Stimulated activated CD4-positive, alpha-beta T cell treated with anti-CD3 and anti-CD28 coated beads, Interleukin-12 subunit alpha, Interleukin-12 subunit beta, amount 100 ng/mL, for 4 hours (primary cell): ENCODE results near the gene CNTLN.

Experiments
- DNase-seq: peaks from one replicate; pipeline ENCODE4 v3.0.0-alpha.2; 2020

CNTLN gene, protein sequence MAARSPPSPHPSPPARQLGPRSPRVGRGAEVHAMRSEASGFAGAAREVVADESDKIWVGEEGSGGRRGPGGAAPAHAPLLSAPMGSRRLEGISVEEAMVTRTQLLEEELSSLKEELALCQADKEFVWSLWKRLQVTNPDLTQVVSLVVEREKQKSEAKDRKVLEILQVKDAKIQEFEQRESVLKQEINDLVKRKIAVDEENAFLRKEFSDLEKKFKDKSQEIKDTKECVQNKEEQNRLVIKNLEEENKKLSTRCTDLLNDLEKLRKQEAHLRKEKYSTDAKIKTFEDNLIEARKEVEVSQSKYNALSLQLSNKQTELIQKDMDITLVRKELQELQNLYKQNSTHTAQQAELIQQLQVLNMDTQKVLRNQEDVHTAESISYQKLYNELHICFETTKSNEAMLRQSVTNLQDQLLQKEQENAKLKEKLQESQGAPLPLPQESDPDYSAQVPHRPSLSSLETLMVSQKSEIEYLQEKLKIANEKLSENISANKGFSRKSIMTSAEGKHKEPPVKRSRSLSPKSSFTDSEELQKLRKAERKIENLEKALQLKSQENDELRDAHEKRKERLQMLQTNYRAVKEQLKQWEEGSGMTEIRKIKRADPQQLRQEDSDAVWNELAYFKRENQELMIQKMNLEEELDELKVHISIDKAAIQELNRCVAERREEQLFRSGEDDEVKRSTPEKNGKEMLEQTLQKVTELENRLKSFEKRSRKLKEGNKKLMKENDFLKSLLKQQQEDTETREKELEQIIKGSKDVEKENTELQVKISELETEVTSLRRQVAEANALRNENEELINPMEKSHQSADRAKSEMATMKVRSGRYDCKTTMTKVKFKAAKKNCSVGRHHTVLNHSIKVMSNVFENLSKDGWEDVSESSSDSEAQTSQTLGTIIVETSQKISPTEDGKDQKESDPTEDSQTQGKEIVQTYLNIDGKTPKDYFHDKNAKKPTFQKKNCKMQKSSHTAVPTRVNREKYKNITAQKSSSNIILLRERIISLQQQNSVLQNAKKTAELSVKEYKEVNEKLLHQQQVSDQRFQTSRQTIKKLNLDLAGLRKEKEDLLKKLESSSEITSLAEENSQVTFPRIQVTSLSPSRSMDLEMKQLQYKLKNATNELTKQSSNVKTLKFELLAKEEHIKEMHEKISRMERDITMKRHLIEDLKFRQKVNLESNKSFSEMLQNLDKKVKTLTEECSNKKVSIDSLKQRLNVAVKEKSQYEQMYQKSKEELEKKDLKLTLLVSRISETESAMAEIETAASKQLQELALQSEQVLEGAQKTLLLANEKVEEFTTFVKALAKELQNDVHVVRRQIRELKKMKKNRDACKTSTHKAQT (N-terminal part only)

DNA sequence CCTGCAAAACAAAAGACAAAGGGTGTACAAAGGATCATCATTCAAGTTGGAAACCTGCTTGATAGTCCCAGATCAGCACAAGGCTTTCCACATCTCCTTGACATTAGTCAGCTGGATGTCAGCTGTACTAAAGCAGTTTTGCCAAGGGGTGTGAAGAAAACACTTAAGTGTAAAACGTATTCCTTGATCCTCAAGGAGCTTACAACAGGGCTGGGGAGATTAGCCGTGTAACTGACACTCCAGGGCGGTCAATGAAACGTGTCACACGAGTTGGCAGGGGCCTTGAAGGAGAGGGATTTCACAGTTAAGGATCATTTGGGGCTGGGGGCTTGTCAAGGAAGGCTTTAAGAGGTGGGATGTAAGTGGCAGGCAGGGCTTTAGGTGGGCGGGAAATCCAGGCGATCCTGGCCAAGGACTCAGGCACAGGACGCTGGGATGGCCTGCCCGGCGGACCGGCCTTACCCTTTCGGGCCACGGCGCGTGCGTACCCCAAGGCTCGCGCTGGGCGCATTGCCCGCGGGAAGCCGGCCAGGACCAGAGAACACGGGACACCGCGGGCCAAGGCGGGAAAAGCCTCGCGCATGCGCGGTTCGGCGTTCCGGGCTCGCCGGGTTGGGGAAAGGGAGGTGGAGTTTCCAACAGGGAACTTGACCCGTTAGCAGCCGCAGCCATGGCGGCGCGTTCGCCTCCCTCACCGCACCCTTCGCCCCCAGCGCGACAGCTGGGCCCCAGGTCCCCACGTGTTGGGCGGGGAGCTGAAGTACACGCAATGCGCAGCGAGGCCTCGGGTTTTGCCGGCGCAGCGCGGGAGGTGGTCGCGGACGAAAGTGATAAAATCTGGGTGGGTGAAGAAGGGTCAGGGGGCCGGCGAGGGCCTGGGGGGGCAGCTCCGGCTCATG lies at the start of gene CNTLN:
Gene CNTLN (plus strand): TSS at position 645 of the 899 bp plus-strand sequence. CDS start 26 bp downstream, at position 671.
- peak; percentile 67 for DNase-seq

DNA sequence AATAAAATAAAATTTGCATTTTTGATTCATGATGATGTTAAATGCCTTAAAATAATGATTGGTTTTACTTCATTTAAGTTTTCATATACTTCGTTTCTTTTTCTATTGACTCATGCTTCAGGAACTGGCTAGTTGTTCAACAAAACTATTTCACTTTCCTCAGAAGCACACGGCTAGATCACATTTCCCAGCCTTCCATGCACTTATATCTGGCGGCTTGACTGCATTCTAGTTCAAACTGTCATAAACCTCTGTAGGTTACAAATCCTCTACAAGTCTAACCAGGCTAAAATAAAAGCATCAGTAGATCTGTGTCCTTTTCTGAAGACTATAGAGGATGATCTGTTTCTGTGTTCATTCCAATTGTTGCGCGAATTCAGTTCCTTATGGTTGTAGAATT lies 46.3 kb upstream of the CNTLN start:
- no peak for DNase-seq

DNA sequence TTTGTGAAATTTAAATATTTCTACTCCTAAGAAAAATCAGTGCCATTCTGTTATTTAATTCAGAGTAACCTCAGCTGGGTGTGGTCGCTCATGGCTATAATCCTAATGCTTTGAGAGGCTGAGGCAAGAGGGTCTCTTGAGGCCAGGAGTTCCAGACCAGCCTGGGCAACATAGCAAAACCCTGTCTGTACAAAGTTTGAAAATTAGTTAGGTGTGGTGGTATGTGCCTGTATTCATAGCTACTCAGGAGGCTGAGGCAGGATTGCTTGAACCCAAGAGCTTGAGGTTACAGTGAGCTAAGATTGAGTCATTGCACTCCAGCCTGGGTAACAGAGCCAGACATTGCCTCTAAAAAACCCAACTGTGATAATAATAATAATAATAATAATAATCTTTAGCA lies 44.8 kb upstream of the CNTLN start:
- DNase-seq: no peak

DNA sequence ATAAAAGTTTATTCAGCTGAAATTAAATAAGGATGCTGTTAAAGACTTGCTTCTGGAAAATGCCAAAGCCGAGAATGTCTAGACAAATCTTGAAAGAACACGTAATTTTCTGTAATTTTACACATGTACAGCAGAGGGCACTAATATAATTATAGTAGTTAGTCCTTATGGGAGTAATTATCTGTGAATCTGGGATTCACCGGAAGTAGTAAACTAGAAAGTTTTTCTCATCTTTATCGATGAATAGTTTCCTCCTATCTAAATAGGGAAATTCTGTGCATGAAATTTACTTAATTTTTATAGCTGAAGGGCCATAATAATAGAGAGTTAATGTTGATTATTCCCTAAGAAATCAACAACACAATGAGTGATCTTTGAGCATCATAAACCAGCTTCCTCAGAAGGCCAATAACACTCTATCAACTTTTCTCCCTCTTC lies 18.4 kb upstream of the CNTLN start:
- DNase-seq: no peak

DNA sequence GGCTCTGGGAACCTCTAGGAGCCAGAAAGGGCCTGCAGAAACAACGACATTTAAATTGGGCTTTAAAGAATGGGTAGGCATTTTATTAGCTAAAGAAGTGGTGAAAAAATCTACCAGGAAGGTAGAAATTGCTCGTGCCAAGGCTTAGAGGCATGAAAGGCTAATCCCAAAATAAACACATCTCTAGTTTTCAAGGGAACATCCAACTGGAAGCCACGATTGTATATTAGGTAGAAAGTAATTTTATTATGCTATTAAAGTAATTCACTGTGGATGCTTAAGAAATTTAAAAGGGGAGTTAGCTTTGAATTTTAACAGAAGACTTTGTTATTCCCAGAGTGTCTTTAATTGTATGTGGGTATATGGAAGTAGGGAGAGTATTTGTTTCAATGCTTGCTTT lies 17.5 kb upstream of the CNTLN start:
- DNase-seq: no peak

DNA sequence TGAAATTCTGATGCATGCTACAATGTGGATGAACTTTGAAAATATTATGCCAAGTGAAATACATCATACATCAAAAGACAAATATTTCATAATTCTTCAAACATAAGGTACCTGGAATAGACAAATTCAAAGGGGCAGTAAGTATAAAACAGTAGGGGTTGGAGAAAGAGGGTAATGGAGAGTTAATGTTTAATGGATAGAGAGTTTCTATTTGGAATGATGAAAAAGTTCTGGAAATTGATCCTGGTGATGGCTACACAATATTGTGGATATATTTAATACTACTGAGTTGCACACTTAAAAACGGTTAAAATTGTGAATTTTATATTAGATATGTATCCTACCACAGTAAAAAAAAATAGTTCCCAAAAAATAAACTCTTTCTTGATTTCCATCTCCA lies 14.6 kb upstream of the CNTLN start:
- DNase-seq: no peak

DNA sequence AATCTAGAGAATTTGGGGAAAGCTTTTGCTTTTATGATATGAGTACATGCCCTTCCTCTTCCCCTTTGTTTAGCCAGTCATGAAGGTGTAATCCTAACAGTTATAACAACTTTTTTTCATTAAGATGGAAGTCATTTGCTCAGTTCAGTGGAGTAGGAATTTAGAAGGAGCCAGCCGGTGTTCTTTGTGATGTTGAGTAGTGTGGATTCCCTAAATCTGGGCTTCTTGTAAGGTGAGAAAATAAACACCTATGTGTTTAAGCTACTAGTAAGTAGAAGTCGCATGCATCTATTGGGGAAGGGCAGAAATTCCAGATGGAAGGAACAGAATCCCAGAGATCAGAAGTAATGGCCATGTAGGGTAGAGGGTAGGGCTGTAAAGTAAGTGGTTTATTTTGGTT lies 13.6 kb upstream of the CNTLN start:
- DNase-seq: no peak

DNA sequence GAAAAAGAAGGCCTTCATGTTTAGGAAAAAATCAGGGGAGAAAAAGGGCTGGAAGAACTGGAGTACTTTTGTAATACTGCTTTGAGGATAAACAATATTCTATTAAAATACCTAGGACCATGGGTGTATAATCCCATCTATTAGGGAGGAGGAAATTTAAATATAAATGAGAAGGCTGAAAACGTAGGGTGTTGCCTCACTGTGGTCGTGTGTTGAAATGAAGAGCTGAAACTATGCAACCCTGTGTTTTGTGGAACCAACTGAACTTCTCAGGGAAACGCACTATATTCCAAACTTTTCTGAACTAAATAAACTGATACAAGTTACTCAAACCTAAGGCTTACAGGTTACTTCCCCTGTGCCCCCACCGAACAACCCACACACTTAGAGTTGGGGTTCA lies 4.5 kb upstream of the CNTLN start:
- DNase-seq: no peak

DNA sequence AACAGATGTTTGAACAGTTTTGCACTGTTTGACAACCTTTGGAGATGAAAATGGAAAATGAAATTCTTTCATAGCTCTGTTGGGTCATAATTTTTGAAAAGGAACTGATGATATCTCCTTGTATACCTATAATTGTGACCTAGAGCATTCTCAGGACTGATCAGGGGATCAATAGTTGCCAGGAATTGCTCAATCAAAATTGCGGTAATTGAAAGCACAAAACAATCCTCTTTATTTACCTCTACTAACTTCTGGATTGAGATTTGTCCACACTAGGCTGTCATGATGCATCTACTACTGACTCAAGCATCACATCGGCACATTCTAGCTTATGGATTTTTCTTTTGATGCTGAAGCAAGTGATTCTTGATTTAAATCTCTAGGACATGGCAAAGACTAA lies 4.1 kb upstream of the CNTLN start:
- DNase-seq: no peak

DNA sequence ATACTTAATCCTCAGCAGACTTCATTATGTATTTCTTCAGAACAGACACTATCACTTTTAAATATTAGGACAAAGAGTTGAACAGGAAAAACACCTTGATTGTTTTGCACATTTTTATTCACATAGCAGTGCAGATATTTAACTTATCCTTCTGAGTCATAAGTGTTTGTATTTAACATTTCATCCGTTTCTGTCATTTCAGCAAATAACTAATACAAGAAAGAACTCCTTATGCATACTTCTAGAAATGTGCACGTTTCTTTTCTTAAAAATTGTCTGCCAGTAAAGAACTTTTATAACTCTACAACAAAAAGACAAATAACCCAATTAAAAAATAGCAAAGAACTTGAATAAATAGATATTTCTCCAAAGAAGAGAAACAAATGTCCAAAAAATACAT lies 3.3 kb upstream of the CNTLN start:
- no peak for DNase-seq

DNA sequence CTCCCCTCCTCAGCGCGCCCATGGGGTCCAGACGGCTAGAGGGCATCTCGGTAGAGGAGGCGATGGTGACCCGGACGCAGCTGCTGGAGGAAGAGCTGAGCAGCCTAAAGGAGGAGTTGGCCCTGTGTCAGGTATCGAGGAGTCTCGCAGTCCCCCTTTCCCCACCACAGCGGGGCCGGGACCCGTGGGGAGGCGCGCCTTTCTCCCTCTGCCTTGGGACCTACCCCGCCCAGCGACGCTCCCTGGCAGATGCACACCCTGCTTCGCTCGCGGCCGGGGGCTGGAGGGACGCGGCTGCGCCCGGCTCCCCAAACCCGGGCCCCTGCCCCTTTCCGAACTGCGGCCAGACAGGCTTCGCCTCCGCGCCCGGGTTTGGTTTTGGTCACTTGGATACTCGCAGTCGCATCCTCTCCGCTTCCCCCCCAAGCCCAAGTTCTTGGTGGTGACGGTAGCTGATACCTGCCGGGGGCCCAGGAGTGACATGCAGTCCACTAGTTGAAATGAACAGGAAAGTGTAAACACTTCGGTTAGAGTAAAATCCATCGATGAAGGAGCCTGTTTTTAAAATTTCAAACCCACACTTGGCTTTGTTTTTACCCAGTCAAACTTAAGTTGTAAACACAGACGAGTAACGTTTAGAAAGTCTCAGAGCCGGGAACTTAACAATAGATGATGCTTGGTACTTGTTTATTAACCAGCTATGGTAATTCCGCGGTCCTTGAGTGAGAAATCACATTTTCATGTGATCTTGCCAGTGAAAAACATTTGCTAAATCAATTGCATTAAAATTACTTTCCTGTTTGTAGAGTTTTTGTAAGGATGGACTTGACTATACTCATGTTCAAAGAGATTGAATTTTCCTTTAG lies 688 bp downstream of the CNTLN start:
- peak; percentile 10 for DNase-seq

DNA sequence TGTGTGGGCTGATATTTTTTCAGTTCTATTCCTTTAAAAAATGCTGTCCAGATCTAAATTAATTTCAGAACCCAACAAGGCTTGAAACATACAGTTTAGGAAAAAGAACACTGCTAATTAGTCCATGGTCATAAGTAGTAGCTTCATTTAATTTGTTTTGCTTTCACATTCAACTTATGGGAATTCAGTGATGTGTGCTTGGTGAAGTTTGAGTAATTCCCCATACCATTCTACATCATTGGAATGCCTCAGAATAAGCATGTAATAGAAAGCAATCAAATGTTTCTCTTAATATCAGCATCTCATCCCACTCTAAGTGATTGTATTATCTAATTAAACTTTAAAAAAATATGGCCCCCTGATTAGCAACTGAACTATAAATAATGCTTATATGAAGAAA lies 2.7 kb downstream of the CNTLN start:
- no peak for DNase-seq

DNA sequence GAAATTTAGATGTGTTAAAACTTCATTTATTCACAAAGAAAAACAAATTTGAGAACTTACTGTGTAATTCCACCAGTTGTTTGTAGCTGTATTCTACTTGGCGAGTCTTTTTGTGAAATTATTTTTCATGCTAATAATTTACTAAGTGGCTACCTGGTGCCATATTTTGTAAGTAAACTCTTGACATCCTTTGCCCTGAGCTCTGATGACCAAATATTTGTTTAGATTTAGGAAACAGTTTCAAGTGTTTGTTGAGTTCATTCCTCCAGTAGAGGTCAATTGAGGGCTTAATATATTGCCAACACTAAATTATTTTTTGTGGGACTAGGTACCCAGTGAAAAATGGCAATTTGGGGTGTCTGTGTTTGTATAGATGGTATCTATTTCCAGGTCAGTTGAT lies 3.7 kb downstream of the CNTLN start:
- no peak for DNase-seq

DNA sequence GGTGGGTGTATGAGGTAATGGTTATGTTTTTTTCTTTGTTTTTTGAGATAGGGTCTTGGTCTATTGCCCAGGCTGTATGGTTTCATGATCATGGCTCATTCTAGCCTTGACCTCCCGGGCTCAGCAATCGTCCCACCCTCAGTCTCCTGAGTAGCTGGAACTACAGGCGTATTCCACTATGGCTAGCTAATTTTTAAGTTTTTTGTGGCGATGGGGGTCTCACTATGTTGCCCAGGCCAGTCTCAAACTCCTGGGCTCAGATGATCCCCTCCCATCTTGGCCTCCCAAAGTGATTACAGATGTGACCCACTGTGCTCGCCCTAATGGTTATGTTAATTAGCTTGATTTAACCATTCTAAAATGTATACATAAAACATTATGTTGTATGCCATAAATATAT lies 5.6 kb downstream of the CNTLN start:
- no peak for DNase-seq

DNA sequence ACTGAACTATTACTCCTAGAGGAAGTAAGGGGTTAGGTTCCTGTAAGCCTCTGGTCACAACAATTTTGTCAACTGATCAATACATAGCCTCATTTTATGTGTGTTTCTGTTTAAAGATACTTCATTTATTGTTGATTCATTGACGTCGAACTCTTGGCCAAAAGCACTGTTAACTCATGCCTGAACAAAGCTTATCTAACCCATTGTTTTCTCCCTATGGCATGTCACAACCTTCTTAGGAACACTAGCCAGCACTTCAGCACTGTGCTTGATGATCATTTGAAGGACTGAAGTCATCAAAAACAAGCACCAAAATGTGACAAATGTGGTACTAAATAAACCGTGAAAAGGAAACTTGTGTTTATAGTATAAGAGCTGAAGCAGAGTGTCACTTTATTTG lies 13.5 kb downstream of the CNTLN start:
- DNase-seq: no peak

DNA sequence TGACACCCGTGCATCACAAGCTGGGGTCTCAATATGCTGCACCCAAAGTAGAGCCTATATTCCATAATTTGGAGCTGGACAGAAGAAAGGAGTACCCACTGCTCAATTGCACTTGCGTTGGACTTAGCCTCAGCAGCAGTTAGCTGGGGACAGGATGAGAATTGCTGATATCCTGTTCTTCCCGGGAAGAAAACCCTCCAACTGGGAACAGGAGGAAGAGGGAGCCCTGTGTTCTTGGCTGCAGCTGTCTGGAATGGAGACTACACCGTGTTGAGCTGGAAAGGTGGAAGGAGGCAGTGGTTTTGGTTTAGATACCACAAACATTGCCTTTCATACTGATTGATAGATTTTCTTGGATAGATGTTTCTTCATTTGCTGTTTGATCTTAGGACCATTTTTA lies 24.6 kb downstream of the CNTLN start:
- no peak for DNase-seq

DNA sequence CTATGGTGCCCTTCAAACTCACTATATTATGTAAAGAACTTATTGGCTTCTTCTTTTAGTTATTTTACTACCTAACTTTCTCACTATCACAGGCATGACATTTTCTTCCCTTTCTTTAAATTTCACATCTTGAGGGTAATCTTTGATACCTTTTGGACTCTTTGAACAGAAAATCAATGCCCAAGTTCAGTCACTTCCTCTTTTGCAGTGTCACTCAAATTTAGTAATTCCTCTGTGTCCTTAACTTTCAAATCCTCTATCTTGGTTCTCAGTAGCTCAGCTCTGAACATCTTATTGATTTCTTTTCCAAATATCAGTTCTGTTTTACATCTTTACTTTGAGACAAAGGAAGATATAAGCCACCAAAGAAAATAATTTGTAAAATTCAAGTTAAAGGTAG lies 25.5 kb downstream of the CNTLN start:
- no peak for DNase-seq

DNA sequence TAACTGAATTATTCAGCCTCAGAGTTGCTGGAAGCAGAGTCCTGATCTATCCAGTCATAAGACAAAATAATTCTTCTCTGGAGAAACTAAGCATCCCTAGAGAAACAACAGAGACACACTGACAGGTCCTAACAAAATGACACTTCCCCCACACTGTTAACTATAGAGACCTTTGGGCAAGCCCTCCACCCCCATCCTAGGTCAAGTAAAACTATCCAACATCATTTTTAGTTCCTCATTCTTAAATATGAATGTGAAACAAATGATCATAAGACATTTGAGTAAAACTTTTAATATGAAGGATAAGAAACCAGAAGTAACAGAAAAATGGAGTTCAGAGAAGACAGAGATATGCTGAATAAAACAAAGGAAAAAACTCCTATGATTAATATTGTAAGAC lies 30.9 kb downstream of the CNTLN start:
- no peak for DNase-seq

DNA sequence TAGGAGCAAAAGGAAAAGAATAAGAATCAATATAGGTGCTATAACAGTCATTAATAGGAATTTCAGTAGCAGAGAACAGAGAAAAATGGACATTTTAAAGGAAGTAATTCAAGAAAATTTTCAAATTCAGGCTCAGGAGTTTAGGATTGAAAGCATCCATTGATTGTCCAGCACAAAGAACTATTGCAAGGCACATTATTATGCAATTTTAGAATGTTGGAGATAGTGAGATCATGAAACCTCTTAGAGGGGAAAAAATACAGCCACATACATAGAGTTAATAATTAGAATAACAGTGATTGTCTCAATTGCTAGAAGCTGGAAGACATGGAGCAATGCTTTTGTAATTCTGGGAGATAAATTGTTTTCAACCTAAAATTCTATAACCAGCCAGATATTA lies 31.5 kb downstream of the CNTLN start:
- DNase-seq: no peak

DNA sequence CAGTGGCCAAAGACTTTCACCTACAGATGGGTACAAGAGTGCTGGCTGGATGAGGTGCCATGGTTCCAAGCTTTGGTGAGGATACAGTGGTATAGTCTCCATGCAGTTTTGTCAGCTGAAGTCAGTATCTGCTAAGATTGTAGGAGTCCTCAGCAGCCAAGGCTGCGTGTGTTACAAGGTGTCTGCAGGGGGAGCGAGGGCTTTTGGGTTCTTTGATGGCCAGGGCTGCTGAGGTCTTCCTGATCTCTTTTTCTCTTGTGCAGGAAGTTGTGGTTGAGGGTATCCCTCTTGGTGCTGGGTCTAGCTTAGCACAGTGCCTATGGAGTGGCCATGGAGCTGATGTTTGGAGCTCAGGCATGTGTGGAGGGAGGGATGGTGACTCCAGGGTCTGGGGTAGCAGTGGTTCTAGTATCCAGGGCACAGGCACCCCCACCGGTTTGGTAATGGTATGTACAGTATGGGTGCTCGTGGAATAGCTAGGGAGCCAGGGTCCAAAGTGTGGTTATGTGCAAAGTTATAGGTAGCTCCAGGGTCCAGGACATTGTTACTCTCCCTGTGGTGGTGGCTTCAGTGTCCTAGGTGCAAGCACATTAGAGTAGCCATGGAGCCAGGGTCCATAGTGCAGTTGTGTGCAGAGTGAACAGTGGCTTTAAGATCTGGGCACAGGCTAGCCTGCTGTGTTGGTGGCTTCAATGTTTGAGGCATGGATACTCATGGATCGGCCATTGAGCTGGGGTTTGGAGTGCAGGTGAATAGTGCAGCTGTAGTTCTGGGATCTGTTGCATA lies 36.7 kb downstream of the CNTLN start:
- DNase-seq: no peak
